Cardiac fibroblast (primary cell): Measurements from ENCODE around the gene EGFLAM.

Source experiments
- DNase-seq, 2 donors: peaks; one replicate each; pipeline versions ENCODE4 v3.0.0 to v3.0.0-alpha.2; 2010; ENCODE audit warnings: low read depth in 2 of 2
- H3K4me3 ChIP-seq, 2 donors: replicated peaks in 1 of 2; 1 replicate in 1 of 2; 2 replicates in 1 of 2; pipeline ENCODE4 v1.5.1; 2011; ENCODE audit warnings: low read depth in 2 of 2, low read length in 2 of 2, mild to moderate bottlenecking in 2 of 2, moderate library complexity in 1 of 2
- TF ChIP-seq, protein P1 (sequence below): IDR thresholded peaks from one replicate; pipeline ENCODE4 v1.5.1; 2011; ENCODE audit warnings: low read depth, mild to moderate bottlenecking, low read length, inconsistent platforms

EGFLAM gene

DNA sequence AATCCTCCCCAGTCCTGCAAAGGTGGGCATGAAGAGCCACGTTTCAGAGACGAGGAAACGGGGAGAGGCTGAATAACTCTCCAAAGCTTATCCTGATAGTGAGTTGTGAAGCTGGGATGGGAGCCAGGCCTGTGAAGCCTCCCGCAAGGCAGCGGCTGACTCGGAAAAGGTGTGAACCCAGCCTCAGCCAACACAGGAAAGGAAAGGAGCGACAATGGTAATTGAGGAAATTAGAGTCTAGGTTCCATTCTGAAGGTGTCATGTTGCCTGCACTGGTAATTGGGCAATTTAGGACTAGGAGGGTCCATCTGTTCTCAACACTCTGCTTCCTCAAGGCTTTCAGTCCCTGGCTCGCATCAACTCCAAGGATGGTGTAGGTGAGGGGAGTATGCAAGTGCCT, 214.6 kb downstream of the EGFLAM start:
- peak in 1 of 2 donors; percentile 20 for DNase-seq

DNA sequence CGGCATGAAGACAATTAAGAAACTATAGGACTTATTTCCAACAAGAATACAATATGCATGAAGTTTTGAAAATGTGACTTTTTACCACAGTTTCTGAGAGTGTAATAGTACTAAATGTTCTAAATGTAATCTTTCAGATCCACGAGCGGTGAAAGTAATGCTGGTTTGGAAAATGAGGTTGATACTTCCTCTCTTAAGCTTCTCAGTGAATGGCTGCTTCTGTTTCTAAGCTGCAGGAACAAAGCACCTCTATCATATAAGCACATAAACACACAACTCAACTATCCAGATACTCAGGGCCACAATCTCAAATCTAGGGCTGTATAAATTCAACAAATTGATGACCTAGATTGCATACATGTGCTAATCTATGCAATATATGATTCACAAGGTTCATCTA, 219.8 kb downstream of the EGFLAM start:
- H3K4me3 ChIP-seq: no peak overlapping the region
- DNase-seq: no peak
- TF ChIP-seq, protein P1, sequence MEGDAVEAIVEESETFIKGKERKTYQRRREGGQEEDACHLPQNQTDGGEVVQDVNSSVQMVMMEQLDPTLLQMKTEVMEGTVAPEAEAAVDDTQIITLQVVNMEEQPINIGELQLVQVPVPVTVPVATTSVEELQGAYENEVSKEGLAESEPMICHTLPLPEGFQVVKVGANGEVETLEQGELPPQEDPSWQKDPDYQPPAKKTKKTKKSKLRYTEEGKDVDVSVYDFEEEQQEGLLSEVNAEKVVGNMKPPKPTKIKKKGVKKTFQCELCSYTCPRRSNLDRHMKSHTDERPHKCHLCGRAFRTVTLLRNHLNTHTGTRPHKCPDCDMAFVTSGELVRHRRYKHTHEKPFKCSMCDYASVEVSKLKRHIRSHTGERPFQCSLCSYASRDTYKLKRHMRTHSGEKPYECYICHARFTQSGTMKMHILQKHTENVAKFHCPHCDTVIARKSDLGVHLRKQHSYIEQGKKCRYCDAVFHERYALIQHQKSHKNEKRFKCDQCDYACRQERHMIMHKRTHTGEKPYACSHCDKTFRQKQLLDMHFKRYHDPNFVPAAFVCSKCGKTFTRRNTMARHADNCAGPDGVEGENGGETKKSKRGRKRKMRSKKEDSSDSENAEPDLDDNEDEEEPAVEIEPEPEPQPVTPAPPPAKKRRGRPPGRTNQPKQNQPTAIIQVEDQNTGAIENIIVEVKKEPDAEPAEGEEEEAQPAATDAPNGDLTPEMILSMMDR: no peak

More for the DNA sequence above, 214.6 kb downstream of the EGFLAM start:
- TF ChIP-seq, protein P1: no peak
- no peak overlapping the region for H3K4me3 ChIP-seq

DNA sequence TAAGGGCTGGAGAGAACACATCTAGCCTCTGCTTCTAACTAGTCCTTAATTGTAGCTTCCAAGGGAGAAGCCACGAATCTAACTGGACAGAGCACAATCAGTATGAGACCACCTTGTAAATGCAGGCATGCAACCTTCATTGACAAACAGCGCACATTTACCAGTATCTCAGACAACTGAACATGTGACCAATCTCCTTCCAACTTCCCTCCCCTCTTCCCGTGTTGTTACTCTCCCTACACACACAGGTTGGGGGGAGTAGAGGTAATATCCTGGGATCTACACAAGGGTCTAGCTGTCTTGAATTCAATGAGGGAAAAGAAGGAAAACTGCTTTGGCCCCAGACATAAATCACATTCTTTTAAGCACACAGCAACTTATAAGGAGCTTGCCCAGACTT, 220.5 kb downstream of the EGFLAM start:
- H3K4me3 ChIP-seq: no peak overlapping the region
- no peak for DNase-seq
- TF ChIP-seq, protein P1: no peak

DNA sequence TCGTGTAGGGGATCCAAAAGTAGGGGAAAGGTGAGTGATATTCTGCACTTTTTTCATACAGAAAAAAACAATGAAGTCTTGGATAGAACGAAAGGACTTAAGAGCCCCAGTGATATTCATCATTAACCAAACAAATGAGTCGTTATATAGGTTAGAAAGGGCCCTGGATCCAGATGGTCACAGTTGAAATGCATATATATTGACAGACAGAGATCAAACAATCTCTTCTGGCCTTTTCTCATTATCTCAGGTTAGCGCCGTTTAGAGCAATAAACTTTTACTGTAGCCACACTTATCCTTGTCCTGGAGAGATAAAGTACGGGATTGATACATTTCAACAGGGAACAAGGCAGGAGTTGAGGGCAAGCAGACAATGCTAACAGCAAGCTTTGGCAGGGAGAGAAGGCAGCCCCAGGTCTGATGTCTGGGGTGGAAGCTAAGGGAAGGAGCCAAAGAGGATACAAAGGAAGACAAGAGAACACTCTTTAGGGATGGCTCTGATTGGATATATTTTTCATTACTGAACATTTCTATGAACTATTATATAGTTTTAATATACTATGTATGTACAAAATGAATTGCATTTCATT, 221.1 kb downstream of the EGFLAM start:
- TF ChIP-seq, protein P1: no peak
- DNase-seq: no peak

DNA sequence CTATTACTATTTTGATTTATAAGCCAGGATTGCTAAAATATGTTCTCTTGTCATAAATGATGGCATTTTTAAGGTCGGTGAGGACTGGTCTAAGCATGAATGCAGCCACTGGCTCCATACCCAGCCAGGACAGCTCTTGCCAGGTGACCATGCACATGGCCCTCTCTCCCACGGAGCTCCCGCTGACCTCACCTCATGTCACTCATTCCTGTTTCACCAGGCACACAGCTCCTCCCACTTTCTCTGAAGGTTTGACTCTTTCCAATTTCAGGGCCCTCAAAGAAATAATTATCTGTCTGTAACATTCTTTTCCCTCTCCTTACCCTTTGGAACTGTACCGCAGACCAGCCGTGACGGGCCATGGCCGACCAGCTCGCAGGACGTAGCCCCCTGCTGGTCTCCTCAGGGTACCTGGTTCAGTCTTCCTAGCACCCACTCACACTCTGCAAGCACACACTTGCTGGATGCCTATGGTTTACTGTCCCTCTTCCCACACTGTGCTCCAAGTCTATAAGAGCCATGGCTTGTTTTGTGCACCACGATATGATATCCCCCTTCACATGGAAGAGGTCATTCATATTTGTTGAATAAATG, 225.5 kb downstream of the EGFLAM start:
- no peak for DNase-seq
- TF ChIP-seq, protein P1: no peak
- H3K4me3 ChIP-seq: no peak overlapping the region

More for the DNA sequence above, 221.1 kb downstream of the EGFLAM start:
- no peak overlapping the region for H3K4me3 ChIP-seq

DNA sequence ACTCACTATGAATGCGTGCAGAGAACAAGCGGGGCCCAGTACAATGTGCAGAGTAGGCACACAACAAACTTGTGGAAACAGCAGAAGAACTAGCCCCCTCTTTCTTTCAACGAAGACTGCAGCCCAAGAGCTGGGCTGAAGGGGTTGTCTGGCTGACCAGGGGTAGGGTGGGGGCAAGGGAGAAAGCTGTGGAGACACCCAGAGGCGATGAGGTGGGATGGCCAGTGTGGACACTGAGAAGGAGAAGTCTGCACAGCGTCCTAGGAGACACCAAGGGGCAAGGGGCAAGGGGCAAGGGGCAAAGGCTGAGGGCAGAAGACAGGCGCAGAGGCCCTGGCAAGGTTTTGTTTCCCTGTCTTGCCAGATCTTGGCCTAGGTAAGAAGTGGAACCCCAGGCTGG, 235.8 kb downstream of the EGFLAM start:
- no peak for DNase-seq
- H3K4me3 ChIP-seq: no peak overlapping the region
- TF ChIP-seq, protein P1: no peak
